K562 (cell line): ENCODE data around the gene RERE. TPM values are rescaled to one million over a fixed set of nuclear protein-coding genes. Genes with fewer than 3 reads are reported as not detected.

Source experiments
- ATAC-seq: fragments of 200-7000 bp; cut with Tn5 transposase; 3 replicates; pipeline ENCODE4 v1.9.1; 2020; ENCODE audit warnings: moderate library complexity
- BruUV-seq: library from RNA; stranded (reverse); fragments of 400-500 nt; replicated peaks from 2 replicates; lab custom pipeline; 2021; lab: Mats Ljungman, UMichigan
- CTCF ChIA-PET: fragments of 300-600 bp; formaldehyde crosslinking; extraction: SDS; loops from one replicate; lab custom pipeline; 2021; ENCODE audit warnings: low intra/inter-chr PET ratio; lab: Yijun Ruan, JAX
- POLR2A ChIA-PET: fragments of 300-600, 350-650 bp; sonication (Branson Sonifier 250); formaldehyde crosslinking; extraction: SDS; loops from one replicate; lab custom pipeline; 2021; ENCODE audit warnings: antibody characterized with exemption, inconsistent platforms; lab: Yijun Ruan, JAX
- DNase-seq, 4 experiments: peaks; one replicate each; pipeline versions ENCODE4 v3.0.0 to v3.0.0-alpha.2; 2011 to 2018; ENCODE audit warnings: low spot score in 3 of 4, mixed read lengths in 3 of 4; ENCODE audit errors: extremely low read depth in 1 of 4
- FAIRE-seq: peaks from 2 replicates; lab custom pipeline; 2011; peaks lifted over from hg19 to GRCh38; lab: Jason Lieb, UNC
- H2AFZ ChIP-seq: 2 replicates; pipeline ENCODE4 v1.6.0; 2011; ENCODE audit warnings: low read depth, low read length, control low read depth, inconsistent platforms
- H3K27ac ChIP-seq: fragments of 200-600 bp; 3 replicates; pipeline ENCODE4 v1.8.0; 2011; ENCODE audit warnings: low read depth, mild to moderate bottlenecking, control low read depth, inconsistent platforms, low read length, moderate library complexity, mixed read lengths; ENCODE audit errors: extremely low read depth
- H3K27me3 ChIP-seq, 2 experiments: fragments of 300-600 bp in 1 of 2; 2 replicates in 1 of 2; 3 replicates in 1 of 2; pipeline versions ENCODE4 v1.6.0 to v1.8.0; 2011; ENCODE audit warnings: inconsistent platforms in 2 of 2, low read length in 2 of 2, mild to moderate bottlenecking in 1 of 2, mixed read lengths in 1 of 2, moderate library complexity in 1 of 2; ENCODE audit not compliant: control insufficient read depth in 2 of 2, insufficient read depth in 2 of 2
- H3K36me3 ChIP-seq: fragments of 300-600 bp; 3 replicates; pipeline ENCODE4 v1.8.0; 2011; ENCODE audit warnings: mild to moderate bottlenecking, low read length, inconsistent platforms; ENCODE audit not compliant: control insufficient read depth, insufficient read depth
- H3K4me1 ChIP-seq, 2 experiments: fragments of 200-600 bp in 1 of 2; replicated peaks in 1 of 2; 2 replicates in 1 of 2; 3 replicates in 1 of 2; pipeline versions ENCODE4 v1.5.1 to v1.8.0; 2011; ENCODE audit warnings: inconsistent platforms in 2 of 2, low read length in 2 of 2, mild to moderate bottlenecking in 1 of 2, mixed read lengths in 1 of 2, moderate library complexity in 1 of 2; ENCODE audit not compliant: control insufficient read depth in 2 of 2, insufficient read depth in 2 of 2
- H3K4me2 ChIP-seq: 2 replicates; pipeline ENCODE4 v1.6.1; 2011; ENCODE audit warnings: low read length, control low read depth, inconsistent platforms, mixed read lengths; ENCODE audit not compliant: insufficient read depth
- H3K4me3 ChIP-seq: fragments of 200-600 bp; sonication (generic), shearing (Covaris generic); 2 replicates; pipeline ENCODE4 v1.5.1; 2016; ENCODE audit warnings: control low read depth, inconsistent platforms
- H3K79me2 ChIP-seq: fragments of 200-600 bp; 3 replicates; pipeline ENCODE4 v1.8.0; 2011; ENCODE audit warnings: low read length, inconsistent platforms; ENCODE audit not compliant: control insufficient read depth, insufficient read depth
- H3K9ac ChIP-seq, 2 experiments: 2 replicates each; pipeline versions ENCODE4 v1.6.0 to v1.6.1; 2011; ENCODE audit warnings: low read depth in 2 of 2, low read length in 2 of 2, control low read depth in 1 of 2, inconsistent platforms in 1 of 2, mild to moderate bottlenecking in 1 of 2, mixed read lengths in 1 of 2; ENCODE audit not compliant: insufficient read depth in 1 of 2
- H3K9me1 ChIP-seq: one replicate; pipeline ENCODE4 v1.6.0; 2011; ENCODE audit warnings: inconsistent platforms, mild to moderate bottlenecking, low read length, moderate library complexity; ENCODE audit not compliant: control insufficient read depth, insufficient read depth
- H3K9me3 ChIP-seq: replicated peaks from 2 replicates; pipeline ENCODE4 v1.5.1; 2011; ENCODE audit warnings: low read depth, low read length, inconsistent platforms; ENCODE audit not compliant: control insufficient read depth, insufficient read depth
- H4K20me1 ChIP-seq: replicated peaks from 2 replicates; pipeline ENCODE4 v1.6.1; 2011; ENCODE audit warnings: low read length, inconsistent platforms, mixed read lengths; ENCODE audit not compliant: control insufficient read depth, insufficient read depth
- ATF7 ChIP-seq: fragments of 450-650 bp; IDR thresholded peaks from 2 replicates; pipeline ENCODE4 v1.7.1; 2014; ENCODE audit warnings: mild to moderate bottlenecking, moderate library complexity
- CBX3 ChIP-seq, 2 experiments: IDR thresholded peaks; 1 replicate in 1 of 2; 2 replicates in 1 of 2; pipeline ENCODE4 v1.6.1; 2012; ENCODE audit warnings: inconsistent platforms in 2 of 2, low read length in 2 of 2, borderline replicate concordance in 1 of 2, control low read depth in 1 of 2
- LCOR ChIP-seq: sonication (generic); formaldehyde crosslinking; IDR thresholded peaks from 2 replicates; pipeline ENCODE4 v1.8.0; 2022; ENCODE audit warnings: mild to moderate bottlenecking, missing genetic modification reagents
- RBFOX2 ChIP-seq: fragments of 200-400 bp; formaldehyde crosslinking; IDR thresholded peaks from 2 replicates; pipeline ENCODE4 v1.6.1; 2017; ENCODE audit warnings: low read depth, mild to moderate bottlenecking, low read length, moderate library complexity
- RBM14 ChIP-seq: fragments of 200-400 bp; formaldehyde crosslinking; IDR thresholded peaks from 2 replicates; pipeline ENCODE4 v1.6.1; 2018; ENCODE audit warnings: low read depth, mild to moderate bottlenecking, low read length, moderate library complexity, borderline replicate concordance; ENCODE audit not compliant: insufficient read depth
- RFX1 ChIP-seq: fragments of 450-650 bp; IDR thresholded peaks from 2 replicates; pipeline ENCODE4 v1.6.1; 2016; ENCODE audit warnings: mild to moderate bottlenecking, moderate library complexity
- ZC3H4 ChIP-seq: sonication (generic); formaldehyde crosslinking; IDR thresholded peaks from 2 replicates; pipeline ENCODE4 v1.9.0; 2021; ENCODE audit warnings: missing genetic modification reagents, borderline replicate concordance
- ZNF143 ChIP-seq: sonication (generic); formaldehyde crosslinking; IDR thresholded peaks from 2 replicates; pipeline ENCODE4 v1.9.0; 2022; ENCODE audit warnings: mild to moderate bottlenecking, missing genetic modification reagents
- WGBS: fragments of 100-300 bp; shearing (Covaris generic); methylation state at CpG from one replicate; pipeline ENCODE4 v1.1.6; 2016; ENCODE audit warnings: low coverage, mixed read lengths; ENCODE audit not compliant: insufficient coverage; ENCODE audit errors: missing lambda C conversion rate; 5-methylcytosine and 5-hydroxymethylcytosine counted together
- in situ Hi-C: fragments of 300-500 bp; cut with MboI; formaldehyde crosslinking; loops from 4 replicates; pipeline ENCODE4 v1.15.0; 2018; ENCODE audit warnings: inconsistent platforms, mixed read lengths
- intact Hi-C: fragments of 100-400 bp; cut with micrococcal nuclease; formaldehyde crosslinking; loops from 2 replicates; pipeline ENCODE4 v1.14.2; 2022
- polyA plus RNA-seq, 8 experiments: library from polyadenylated mRNA; depleted of rRNA in 4 of 8; stranded (reverse) in 5 of 8; unstranded in 3 of 8; fragments of >200 nt; fragmentation: Nextera tagmentation in 2 of 8; fragmentation: Illumina TruSeq in 1 of 8; extraction: Ambion mirVana in 2 of 8; extraction: Trizol in 1 of 8; gene quantifications; 2 replicates each; pipeline versions ENCODE4 v1.2.1 to v1.2.3, GENCODE V29; 2011 to 2014; ENCODE audit warnings: inconsistent platforms in 1 of 8, missing spikeins in 1 of 8
- total RNA-seq, 7 experiments: library from RNA; depleted of rRNA in 6 of 7; stranded (reverse); fragments of >200 nt in 6 of 7; fragmentation: Illumina TruSeq in 2 of 7; extraction: Trizol in 2 of 7; gene quantifications; 2 replicates each; pipeline versions ENCODE4 v1.2.1 to v1.2.3, GENCODE V29; 2011 to 2021; ENCODE audit warnings: low replicate concordance in 1 of 7
- TF ChIP-seq, protein P1 (sequence below): sonication (generic); formaldehyde crosslinking; IDR thresholded peaks from 2 replicates; pipeline ENCODE4 v1.9.0; 2022; ENCODE audit warnings: mild to moderate bottlenecking, missing genetic modification reagents
- TF ChIP-seq, protein P2 (sequence below): sonication (generic); formaldehyde crosslinking; IDR thresholded peaks from 2 replicates; pipeline ENCODE4 v1.8.0; 2023; ENCODE audit warnings: missing genetic modification reagents, mild to moderate bottlenecking, borderline replicate concordance
- TF ChIP-seq, protein P3 (sequence below): fragments of 450-650 bp; IDR thresholded peaks from 2 replicates; pipeline ENCODE4 v1.6.1; 2017; ENCODE audit warnings: mild to moderate bottlenecking, moderate library complexity
- TF ChIP-seq, protein P4 (sequence below): sonication (generic); formaldehyde crosslinking; IDR thresholded peaks from 2 replicates; pipeline ENCODE4 v1.8.0; 2022; ENCODE audit warnings: mild to moderate bottlenecking, missing genetic modification reagents

Gene RERE
- total and polyA plus RNA-seq, 9 of the 15 experiments (the other 6 are each of a cell fraction or from before 2014, with no cell fraction given) = 3.0 to 51.5 (median 13.4) TPM

DNA sequence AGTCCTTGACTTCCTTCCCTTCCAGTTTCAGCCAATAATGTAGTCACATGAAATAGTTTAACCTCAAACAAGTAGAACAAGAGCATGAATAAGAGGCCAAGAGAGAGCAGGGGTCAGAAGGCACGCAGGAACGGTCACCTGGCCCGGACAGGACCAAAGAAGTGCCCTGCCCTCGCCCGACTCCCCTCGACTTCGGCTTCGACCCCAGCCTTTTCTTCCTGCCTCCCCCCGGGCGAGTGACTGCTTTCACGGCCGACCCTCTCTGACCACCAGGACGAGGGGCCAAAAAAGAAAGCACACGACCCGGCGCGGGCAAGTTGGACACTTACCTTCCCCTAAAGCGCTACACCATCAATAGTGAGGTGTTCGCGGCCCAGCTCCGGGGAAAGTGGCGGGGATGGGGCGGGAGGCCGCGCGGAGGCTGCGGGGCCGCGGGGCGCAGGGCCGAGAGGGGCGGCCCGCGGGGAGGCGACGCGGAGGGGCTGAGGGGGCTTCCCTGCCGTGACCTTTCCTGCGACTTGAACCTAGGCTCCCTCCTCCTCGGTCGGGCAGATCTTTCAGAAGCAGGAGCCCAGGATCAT lies 519 bp downstream of the RERE start:
- Histone ChIP-seq H3K36me3 (no peaks in the 10 kb centered on the region), H3K79me2 (peaks cover 55% of the 10 kb centered on the region), H3K9ac (peak overlapping the region; percentile 86 to 98), H3K9me1 (no peaks in the 10 kb centered on the region), H3K9me3 (no peaks in the 10 kb centered on the region), H2AFZ (peak overlapping the region; percentile 74), H3K4me1 (peaks cover 7 to 16% of the 10 kb centered on the region in 2 experiments), H3K4me3 (peak overlapping the region; percentile 82), H3K4me2 (peak overlapping the region; percentile 85), H4K20me1 (peaks cover 7% of the 10 kb centered on the region), H3K27ac (peak overlapping the region; percentile 88), H3K27me3 (no peaks in the 10 kb centered on the region)
- ATAC-seq = peak; percentile 50
- in situ Hi-C loops (no loop called here), intact Hi-C loops (loop anchor here (1.0 kb wide), 1 partner anchor 32 kb away; no protein-coding TSS in a partner anchor)
- peak in 3 of 4 experiments; percentile 51 to 53 (median 52) for DNase-seq
- FAIRE-seq = no peak
- ChIA-PET CTCF (interaction anchor here (0.7 kb wide), 1 partner anchor 53 kb away, joined by 4 read pairs; no protein-coding TSS in a partner anchor), POLR2A (interaction anchor here (1.0 to 1.6 kb wide), 4 partner anchors 10 to 32 kb away, joined by 3 to 4 read pairs (median 4); no protein-coding TSS in a partner anchor)
- under 1% methylated on average over 34 of the region's 41 CpGs for WGBS
- no TSS peak for BruUV-seq
- TF ChIP-seq CBX3 (IDR thresholded peaks at IDR 0.05; ENCODE audit: borderline replicate concordance in 1 of 2, low read length in 2 of 2) (no peak), LCOR (0 out of 2 replicates have a peak, but pooled peaks have one; percentile 7), ATF7 (no peak), RBM14 (0 out of 2 replicates have a peak, but pooled peaks have one; percentile 32), RFX1 (no peak), RBFOX2 (no peak), ZC3H4 (CRISPR knock-in tag) (peak; percentile 98), ZNF143 (no peak)
- TF ChIP-seq, protein P1, sequence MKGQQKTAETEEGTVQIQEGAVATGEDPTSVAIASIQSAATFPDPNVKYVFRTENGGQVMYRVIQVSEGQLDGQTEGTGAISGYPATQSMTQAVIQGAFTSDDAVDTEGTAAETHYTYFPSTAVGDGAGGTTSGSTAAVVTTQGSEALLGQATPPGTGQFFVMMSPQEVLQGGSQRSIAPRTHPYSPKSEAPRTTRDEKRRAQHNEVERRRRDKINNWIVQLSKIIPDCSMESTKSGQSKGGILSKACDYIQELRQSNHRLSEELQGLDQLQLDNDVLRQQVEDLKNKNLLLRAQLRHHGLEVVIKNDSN (CRISPR knock-in tag) = no peak
- TF ChIP-seq, protein P2, sequence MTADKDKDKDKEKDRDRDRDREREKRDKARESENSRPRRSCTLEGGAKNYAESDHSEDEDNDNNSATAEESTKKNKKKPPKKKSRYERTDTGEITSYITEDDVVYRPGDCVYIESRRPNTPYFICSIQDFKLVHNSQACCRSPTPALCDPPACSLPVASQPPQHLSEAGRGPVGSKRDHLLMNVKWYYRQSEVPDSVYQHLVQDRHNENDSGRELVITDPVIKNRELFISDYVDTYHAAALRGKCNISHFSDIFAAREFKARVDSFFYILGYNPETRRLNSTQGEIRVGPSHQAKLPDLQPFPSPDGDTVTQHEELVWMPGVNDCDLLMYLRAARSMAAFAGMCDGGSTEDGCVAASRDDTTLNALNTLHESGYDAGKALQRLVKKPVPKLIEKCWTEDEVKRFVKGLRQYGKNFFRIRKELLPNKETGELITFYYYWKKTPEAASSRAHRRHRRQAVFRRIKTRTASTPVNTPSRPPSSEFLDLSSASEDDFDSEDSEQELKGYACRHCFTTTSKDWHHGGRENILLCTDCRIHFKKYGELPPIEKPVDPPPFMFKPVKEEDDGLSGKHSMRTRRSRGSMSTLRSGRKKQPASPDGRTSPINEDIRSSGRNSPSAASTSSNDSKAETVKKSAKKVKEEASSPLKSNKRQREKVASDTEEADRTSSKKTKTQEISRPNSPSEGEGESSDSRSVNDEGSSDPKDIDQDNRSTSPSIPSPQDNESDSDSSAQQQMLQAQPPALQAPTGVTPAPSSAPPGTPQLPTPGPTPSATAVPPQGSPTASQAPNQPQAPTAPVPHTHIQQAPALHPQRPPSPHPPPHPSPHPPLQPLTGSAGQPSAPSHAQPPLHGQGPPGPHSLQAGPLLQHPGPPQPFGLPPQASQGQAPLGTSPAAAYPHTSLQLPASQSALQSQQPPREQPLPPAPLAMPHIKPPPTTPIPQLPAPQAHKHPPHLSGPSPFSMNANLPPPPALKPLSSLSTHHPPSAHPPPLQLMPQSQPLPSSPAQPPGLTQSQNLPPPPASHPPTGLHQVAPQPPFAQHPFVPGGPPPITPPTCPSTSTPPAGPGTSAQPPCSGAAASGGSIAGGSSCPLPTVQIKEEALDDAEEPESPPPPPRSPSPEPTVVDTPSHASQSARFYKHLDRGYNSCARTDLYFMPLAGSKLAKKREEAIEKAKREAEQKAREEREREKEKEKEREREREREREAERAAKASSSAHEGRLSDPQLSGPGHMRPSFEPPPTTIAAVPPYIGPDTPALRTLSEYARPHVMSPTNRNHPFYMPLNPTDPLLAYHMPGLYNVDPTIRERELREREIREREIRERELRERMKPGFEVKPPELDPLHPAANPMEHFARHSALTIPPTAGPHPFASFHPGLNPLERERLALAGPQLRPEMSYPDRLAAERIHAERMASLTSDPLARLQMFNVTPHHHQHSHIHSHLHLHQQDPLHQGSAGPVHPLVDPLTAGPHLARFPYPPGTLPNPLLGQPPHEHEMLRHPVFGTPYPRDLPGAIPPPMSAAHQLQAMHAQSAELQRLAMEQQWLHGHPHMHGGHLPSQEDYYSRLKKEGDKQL (CRISPR knock-in tag) = no peak
- TF ChIP-seq, protein P3, sequence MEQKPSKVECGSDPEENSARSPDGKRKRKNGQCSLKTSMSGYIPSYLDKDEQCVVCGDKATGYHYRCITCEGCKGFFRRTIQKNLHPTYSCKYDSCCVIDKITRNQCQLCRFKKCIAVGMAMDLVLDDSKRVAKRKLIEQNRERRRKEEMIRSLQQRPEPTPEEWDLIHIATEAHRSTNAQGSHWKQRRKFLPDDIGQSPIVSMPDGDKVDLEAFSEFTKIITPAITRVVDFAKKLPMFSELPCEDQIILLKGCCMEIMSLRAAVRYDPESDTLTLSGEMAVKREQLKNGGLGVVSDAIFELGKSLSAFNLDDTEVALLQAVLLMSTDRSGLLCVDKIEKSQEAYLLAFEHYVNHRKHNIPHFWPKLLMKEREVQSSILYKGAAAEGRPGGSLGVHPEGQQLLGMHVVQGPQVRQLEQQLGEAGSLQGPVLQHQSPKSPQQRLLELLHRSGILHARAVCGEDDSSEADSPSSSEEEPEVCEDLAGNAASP = no peak
- TF ChIP-seq, protein P4, sequence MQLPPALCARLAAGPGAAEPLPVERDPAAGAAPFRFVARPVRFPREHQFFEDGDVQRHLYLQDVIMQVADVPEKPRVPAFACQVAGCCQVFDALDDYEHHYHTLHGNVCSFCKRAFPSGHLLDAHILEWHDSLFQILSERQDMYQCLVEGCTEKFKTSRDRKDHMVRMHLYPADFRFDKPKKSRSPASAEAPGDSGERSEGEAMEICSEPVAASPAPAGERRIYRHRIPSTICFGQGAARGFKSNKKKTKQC (CRISPR knock-in tag) = no peak; the same call in 1 of the 2 replicates
